ENCODE results near the gene SCNN1B.

Gene SCNN1B

DNA sequence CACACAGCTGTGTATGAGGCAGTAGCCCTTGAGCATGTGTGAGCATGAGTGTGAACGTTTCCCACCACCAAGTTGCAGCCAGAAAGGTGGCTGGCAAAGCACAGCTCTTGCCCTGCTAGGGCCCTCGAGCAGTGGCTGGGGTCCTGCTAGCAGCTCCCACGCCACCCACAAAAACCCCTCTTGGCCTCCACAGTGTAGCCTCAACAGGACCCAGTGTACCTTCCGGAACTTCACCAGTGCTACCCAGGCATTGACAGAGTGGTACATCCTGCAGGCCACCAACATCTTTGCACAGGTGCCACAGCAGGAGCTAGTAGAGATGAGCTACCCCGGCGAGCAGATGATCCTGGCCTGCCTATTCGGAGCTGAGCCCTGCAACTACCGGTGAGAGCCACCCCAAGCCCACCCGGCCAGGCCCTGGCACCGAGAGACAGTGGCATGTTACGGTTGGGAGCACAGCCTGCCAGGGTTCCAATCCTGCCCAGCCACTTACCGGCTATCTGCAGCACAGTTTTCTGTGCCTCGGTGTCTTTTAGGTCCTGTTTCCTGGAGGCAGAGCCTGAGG is 53.1 kb downstream of the SCNN1B start:
- TF ChIP-seq EZH2phosphoT487 (IDR thresholded peaks at IDR 0.05; ENCODE audit: low read depth) = no peak
- TF ChIP-seq, protein P1, sequence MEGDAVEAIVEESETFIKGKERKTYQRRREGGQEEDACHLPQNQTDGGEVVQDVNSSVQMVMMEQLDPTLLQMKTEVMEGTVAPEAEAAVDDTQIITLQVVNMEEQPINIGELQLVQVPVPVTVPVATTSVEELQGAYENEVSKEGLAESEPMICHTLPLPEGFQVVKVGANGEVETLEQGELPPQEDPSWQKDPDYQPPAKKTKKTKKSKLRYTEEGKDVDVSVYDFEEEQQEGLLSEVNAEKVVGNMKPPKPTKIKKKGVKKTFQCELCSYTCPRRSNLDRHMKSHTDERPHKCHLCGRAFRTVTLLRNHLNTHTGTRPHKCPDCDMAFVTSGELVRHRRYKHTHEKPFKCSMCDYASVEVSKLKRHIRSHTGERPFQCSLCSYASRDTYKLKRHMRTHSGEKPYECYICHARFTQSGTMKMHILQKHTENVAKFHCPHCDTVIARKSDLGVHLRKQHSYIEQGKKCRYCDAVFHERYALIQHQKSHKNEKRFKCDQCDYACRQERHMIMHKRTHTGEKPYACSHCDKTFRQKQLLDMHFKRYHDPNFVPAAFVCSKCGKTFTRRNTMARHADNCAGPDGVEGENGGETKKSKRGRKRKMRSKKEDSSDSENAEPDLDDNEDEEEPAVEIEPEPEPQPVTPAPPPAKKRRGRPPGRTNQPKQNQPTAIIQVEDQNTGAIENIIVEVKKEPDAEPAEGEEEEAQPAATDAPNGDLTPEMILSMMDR (IDR thresholded peaks at IDR 0.05; ENCODE audit: low read depth, low read length) = no peak
- Histone ChIP-seq H3K79me2 (ENCODE audit: low read length) (no peaks in the 10 kb centered on the region), H3K4me2 (ENCODE audit: low read length) (no peak overlapping the region), H3K27ac (ENCODE audit: low read length) (no peak overlapping the region), H3K4me1 (ENCODE audit: low read length) (peaks cover 22% of the 10 kb centered on the region), H3K9me3 (ENCODE audit: insufficient read depth, low read length) (no peaks in the 10 kb centered on the region), H3K36me3 (replicated peaks; ENCODE audit: low read depth, low read length) (no peaks in the 10 kb centered on the region), H4K20me1 (ENCODE audit: insufficient read depth, low read length) (no peaks in the 10 kb centered on the region), H3K27me3 (ENCODE audit: low read depth, low read length) (no peaks in the 10 kb centered on the region), H3K4me3 (ENCODE audit: low read length) (no peak overlapping the region), H2AFZ (ENCODE audit: low read depth, low read length) (no peak overlapping the region), H3K9ac (ENCODE audit: low read length) (no peak overlapping the region)

DNA sequence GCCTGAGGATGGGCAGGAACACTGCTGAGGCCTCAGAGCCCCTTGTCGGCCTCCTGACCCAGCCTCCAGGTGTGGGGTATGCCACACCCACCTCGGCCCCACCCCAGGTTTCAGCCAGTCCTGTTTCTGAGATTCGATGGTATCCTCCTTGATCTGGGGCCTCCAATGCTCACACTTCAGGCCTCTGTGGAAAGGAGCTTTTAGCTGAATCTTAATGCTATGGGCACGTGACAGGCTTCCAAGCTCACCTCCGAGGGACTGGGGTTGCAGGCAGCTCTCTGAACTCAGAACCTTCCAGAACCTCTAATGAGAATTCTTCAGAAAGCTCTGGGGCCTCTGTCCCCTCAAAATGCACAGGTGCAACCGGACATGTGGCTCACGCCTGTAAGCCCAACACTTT is 54.8 kb downstream of the SCNN1B start:
- Histone ChIP-seq H3K36me3 (replicated peaks; ENCODE audit: low read depth, low read length) (no peaks in the 10 kb centered on the region), H3K27me3 (ENCODE audit: low read depth, low read length) (no peaks in the 10 kb centered on the region), H3K79me2 (ENCODE audit: low read length) (no peaks in the 10 kb centered on the region), H3K4me2 (ENCODE audit: low read length) (no peak overlapping the region), H3K27ac (ENCODE audit: low read length) (no peak overlapping the region), H3K9me3 (ENCODE audit: insufficient read depth, low read length) (no peaks in the 10 kb centered on the region), H3K9ac (ENCODE audit: low read length) (no peak overlapping the region), H3K4me3 (ENCODE audit: low read length) (no peak overlapping the region), H2AFZ (ENCODE audit: low read depth, low read length) (no peak overlapping the region), H3K4me1 (ENCODE audit: low read length) (peaks cover 5% of the 10 kb centered on the region; the same call in 1 of the 2 replicates), H4K20me1 (ENCODE audit: insufficient read depth, low read length) (no peaks in the 10 kb centered on the region)
- TF ChIP-seq EZH2phosphoT487 (IDR thresholded peaks at IDR 0.05; ENCODE audit: low read depth) = no peak
- TF ChIP-seq, protein P1 (IDR thresholded peaks at IDR 0.05; ENCODE audit: low read depth, low read length) = no peak

- TF ChIP-seq, protein P1 (IDR thresholded peaks at IDR 0.05; ENCODE audit: low read depth, low read length) = no peak
- TF ChIP-seq EZH2phosphoT487 (IDR thresholded peaks at IDR 0.05; ENCODE audit: low read depth) = no peak
- Histone ChIP-seq H3K79me2 (ENCODE audit: low read length) (no peaks in the 10 kb centered on the region), H3K4me2 (ENCODE audit: low read length) (no peak overlapping the region), H3K4me3 (ENCODE audit: low read length) (no peak overlapping the region), H3K27ac (ENCODE audit: low read length) (no peak overlapping the region), H4K20me1 (ENCODE audit: insufficient read depth, low read length) (no peaks in the 10 kb centered on the region), H3K9me3 (ENCODE audit: insufficient read depth, low read length) (no peaks in the 10 kb centered on the region), H3K4me1 (ENCODE audit: low read length) (peaks cover 5% of the 10 kb centered on the region; the same call in 1 of the 2 replicates), H3K9ac (ENCODE audit: low read length) (no peak overlapping the region), H2AFZ (ENCODE audit: low read depth, low read length) (no peak overlapping the region), H3K36me3 (replicated peaks; ENCODE audit: low read depth, low read length) (no peaks in the 10 kb centered on the region), H3K27me3 (ENCODE audit: low read depth, low read length) (no peaks in the 10 kb centered on the region)
Observed at GRCh38 chr16:23357761-23358290, 55.7 kb downstream of the SCNN1B start.

DNA sequence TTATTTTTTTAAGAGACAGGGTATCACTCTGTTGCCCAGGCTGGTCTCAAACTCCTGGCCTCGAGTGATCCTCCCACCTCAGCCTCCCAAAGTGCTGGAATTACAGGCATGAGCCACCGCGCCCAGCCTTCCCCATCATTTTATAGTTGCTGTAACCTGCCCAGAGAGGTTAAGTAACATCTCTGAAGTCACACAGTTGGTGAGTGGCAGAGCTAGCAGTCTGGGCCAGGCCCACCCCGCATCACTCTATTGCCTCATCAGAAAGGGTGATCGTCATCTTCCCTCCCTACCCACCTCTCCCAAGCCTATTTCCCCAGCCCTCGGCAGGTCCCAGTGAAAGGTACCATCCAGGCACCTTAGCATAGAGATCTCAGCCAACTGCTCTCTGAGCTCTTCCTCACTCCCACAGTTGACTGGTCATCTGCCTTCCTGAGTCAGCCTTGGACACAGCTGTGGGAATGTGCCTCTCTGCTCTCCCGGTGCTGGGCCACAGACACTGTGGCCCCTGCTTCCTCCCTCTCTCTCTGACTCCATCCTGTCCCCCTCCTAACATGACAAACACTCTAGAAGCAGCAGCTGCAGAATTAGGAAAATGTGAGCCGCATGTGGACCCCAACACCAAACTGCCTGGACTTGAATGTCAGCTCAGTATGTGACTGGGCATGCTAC is 57.1 kb downstream of the SCNN1B start:
- Histone ChIP-seq H3K9ac (ENCODE audit: low read length) (no peak overlapping the region), H3K4me1 (ENCODE audit: low read length) (no peaks in the 10 kb centered on the region), H3K79me2 (ENCODE audit: low read length) (no peaks in the 10 kb centered on the region), H3K27me3 (ENCODE audit: low read depth, low read length) (no peaks in the 10 kb centered on the region), H2AFZ (ENCODE audit: low read depth, low read length) (no peak overlapping the region), H3K4me2 (ENCODE audit: low read length) (no peak overlapping the region), H3K36me3 (replicated peaks; ENCODE audit: low read depth, low read length) (no peaks in the 10 kb centered on the region), H3K27ac (ENCODE audit: low read length) (no peak overlapping the region), H3K9me3 (ENCODE audit: insufficient read depth, low read length) (no peaks in the 10 kb centered on the region), H4K20me1 (ENCODE audit: insufficient read depth, low read length) (no peaks in the 10 kb centered on the region), H3K4me3 (ENCODE audit: low read length) (no peak overlapping the region)
- TF ChIP-seq EZH2phosphoT487 (IDR thresholded peaks at IDR 0.05; ENCODE audit: low read depth) = no peak
- TF ChIP-seq, protein P1 (IDR thresholded peaks at IDR 0.05; ENCODE audit: low read depth, low read length) = no peak

Measured in OCI-LY3 (cell line).